SK-N-SH treated with all-trans-retinoic acid at 6 μM for 48 hours (cell line): ENCODE data around the gene LAMTOR2.

Experiments used
- ATAC-seq: fragments of 200-7000 bp; cut with Tn5 transposase; 3 replicates; pipeline ENCODE4 v1.9.1; 2020; ENCODE audit warnings: mild to moderate bottlenecking, moderate library complexity
- BACH2 ChIP-seq: fragments of 250-450 bp; sonication (Bioruptor Pico); IDR thresholded peaks from 2 replicates; pipeline ENCODE4 v1.9.0; 2021; ENCODE audit warnings: mild to moderate bottlenecking, borderline replicate concordance
- CREB5 ChIP-seq: fragments of 250-450 bp; sonication (Bioruptor Pico); IDR thresholded peaks from 2 replicates; pipeline ENCODE4 v1.5.1; 2020; ENCODE audit warnings: low read depth, mild to moderate bottlenecking, moderate library complexity
- CSDC2 ChIP-seq: fragments of 250-450 bp; sonication (Bioruptor Pico); IDR thresholded peaks from 2 replicates; pipeline ENCODE4 v1.5.0; 2020; ENCODE audit warnings: mild to moderate bottlenecking, moderate library complexity
- CSRNP3 ChIP-seq: fragments of 250-450 bp; sonication (Bioruptor Pico); IDR thresholded peaks from 2 replicates; pipeline ENCODE4 v1.5.1; 2021; ENCODE audit warnings: mild to moderate bottlenecking, moderate library complexity
- ESRRG ChIP-seq: fragments of 250-450 bp; sonication (Bioruptor Pico); IDR thresholded peaks from 2 replicates; pipeline ENCODE4 v1.6.1; 2021; ENCODE audit warnings: mild to moderate bottlenecking
- GLIS3 ChIP-seq: fragments of 250-450 bp; sonication (Bioruptor Pico); IDR thresholded peaks from 2 replicates; pipeline ENCODE4 v1.5.0; 2020; ENCODE audit warnings: mild to moderate bottlenecking, moderate library complexity
- ISL1 ChIP-seq: fragments of 250-450 bp; sonication (Bioruptor Pico); IDR thresholded peaks from 2 replicates; pipeline ENCODE4 v2.1.2; 2022; ENCODE audit warnings: mild to moderate bottlenecking, moderate library complexity
- OSR1 ChIP-seq: fragments of 250-450 bp; sonication (Bioruptor Pico); IDR thresholded peaks from 2 replicates; pipeline ENCODE4 v1.8.0; 2022; ENCODE audit warnings: moderate library complexity, mild to moderate bottlenecking, inconsistent platforms
- PATZ1 ChIP-seq: fragments of 250-450 bp; sonication (Bioruptor Pico); IDR thresholded peaks from 2 replicates; pipeline ENCODE4 v1.8.0; 2020; ENCODE audit warnings: mild to moderate bottlenecking, moderate library complexity, borderline replicate concordance
- POU6F1 ChIP-seq: fragments of 250-450 bp; sonication (Bioruptor Pico); IDR thresholded peaks from 2 replicates; pipeline ENCODE4 v1.8.0; 2021; ENCODE audit warnings: low read depth, mild to moderate bottlenecking, moderate library complexity, borderline replicate concordance
- PPARA ChIP-seq: fragments of 250-450 bp; sonication (Bioruptor Pico); IDR thresholded peaks from 2 replicates; pipeline ENCODE4 v1.5.0; 2020; ENCODE audit warnings: mild to moderate bottlenecking, borderline replicate concordance
- RARB ChIP-seq: fragments of 250-450 bp; sonication (Bioruptor Pico); IDR thresholded peaks from 2 replicates; pipeline ENCODE4 v1.8.0; 2021; ENCODE audit warnings: mild to moderate bottlenecking, moderate library complexity
- SNAI2 ChIP-seq: fragments of 250-450 bp; sonication (Bioruptor Pico); IDR thresholded peaks from 2 replicates; pipeline ENCODE4 v1.5.0; 2020; ENCODE audit warnings: mild to moderate bottlenecking, moderate library complexity
- TCF4 ChIP-seq: fragments of 250-450 bp; sonication (Bioruptor Pico); IDR thresholded peaks from 2 replicates; pipeline ENCODE4 v1.8.0; 2021; ENCODE audit warnings: mild to moderate bottlenecking, moderate library complexity, borderline replicate concordance
- TSHZ2 ChIP-seq: fragments of 250-450 bp; sonication (Bioruptor Pico); IDR thresholded peaks from 2 replicates; pipeline ENCODE4 v1.5.0; 2020; ENCODE audit warnings: mild to moderate bottlenecking, moderate library complexity
- ZC3H10 ChIP-seq: fragments of 250-450 bp; sonication (Bioruptor Pico); IDR thresholded peaks from 2 replicates; pipeline ENCODE4 v1.5.1; 2021; ENCODE audit warnings: mild to moderate bottlenecking, moderate library complexity
- ZFP3 ChIP-seq: fragments of 250-450 bp; sonication (Bioruptor Pico); IDR thresholded peaks from 2 replicates; pipeline ENCODE4 v1.5.0; 2020; ENCODE audit warnings: mild to moderate bottlenecking, moderate library complexity
- ZFP30 ChIP-seq: fragments of 450-650 bp; formaldehyde crosslinking; IDR thresholded peaks from 2 replicates; pipeline ENCODE4 v1.5.0; 2022; ENCODE audit warnings: mild to moderate bottlenecking, moderate library complexity
- ZNF565 ChIP-seq: fragments of 450-650 bp; formaldehyde crosslinking; conservative IDR thresholded peaks from 2 replicates; pipeline ENCODE4 v1.5.0; 2020; ENCODE audit warnings: low read depth, mild to moderate bottlenecking, moderate library complexity
- ZNF70 ChIP-seq: fragments of 450-650 bp; formaldehyde crosslinking; IDR thresholded peaks from 2 replicates; pipeline ENCODE4 v1.5.0; 2020; ENCODE audit warnings: mild to moderate bottlenecking, moderate library complexity
- ZNF8 ChIP-seq: fragments of 450-650 bp; formaldehyde crosslinking; IDR thresholded peaks from 2 replicates; pipeline ENCODE4 v1.5.0; 2020; ENCODE audit warnings: mild to moderate bottlenecking, moderate library complexity

The LAMTOR2 gene

GRCh38 chr1:156081180-156081916, 26.8 kb downstream of the LAMTOR2 start:
- peak; percentile 10 for ATAC-seq
- TF ChIP-seq ZFP30 (CRISPR knock-in tag), result no peak
- no peak for TF ChIP-seq ZNF70
- no peak for TF ChIP-seq TCF4 (CRISPR knock-in tag)
- no peak for TF ChIP-seq CREB5 (CRISPR knock-in tag)
- no peak for TF ChIP-seq ESRRG (CRISPR knock-in tag)
- TF ChIP-seq PPARA (CRISPR knock-in tag), result no peak
- TF ChIP-seq PATZ1, result no peak
- TF ChIP-seq ZC3H10 (CRISPR knock-in tag), result no peak

GRCh38 chr1:156081917-156082308, 27.3 kb downstream of the LAMTOR2 start:
- ATAC-seq, result no peak
- TF ChIP-seq BACH2 (CRISPR knock-in tag), result no peak
- TF ChIP-seq ZNF8 (CRISPR knock-in tag), result no peak
- no peak for TF ChIP-seq TSHZ2 (CRISPR knock-in tag)
- TF ChIP-seq ZFP30 (CRISPR knock-in tag), result no peak
- TF ChIP-seq GLIS3 (CRISPR knock-in tag), result no peak
- TF ChIP-seq ZNF70, result no peak
- no peak for TF ChIP-seq ZNF565 (CRISPR knock-in tag)
- no peak for TF ChIP-seq ZFP3
- no peak for TF ChIP-seq ESRRG (CRISPR knock-in tag)
- TF ChIP-seq ZC3H10 (CRISPR knock-in tag), result no peak
- no peak for TF ChIP-seq POU6F1
- no peak for TF ChIP-seq RARB (CRISPR knock-in tag)
- no peak for TF ChIP-seq TCF4 (CRISPR knock-in tag)
- TF ChIP-seq CSDC2 (CRISPR knock-in tag), result no peak
- TF ChIP-seq CSRNP3 (CRISPR knock-in tag), result no peak
- TF ChIP-seq CREB5 (CRISPR knock-in tag), result no peak
- no peak for TF ChIP-seq SNAI2 (CRISPR knock-in tag)
- TF ChIP-seq ISL1, result no peak
- TF ChIP-seq OSR1 (CRISPR knock-in tag), result no peak
